ENCODE results near the gene LIMK1. TPM values are rescaled to one million over a fixed set of nuclear protein-coding genes. Genes with fewer than 3 reads are reported as not detected.

LIMK1 gene
- total and polyA plus RNA-seq, 2 of the 13 experiments (the other 11 are each of a cell fraction or from before 2014, with no cell fraction given) = 8.9 to 18.8 TPM

GRCh38 chr7:74149071-74149470 lies 65.5 kb downstream of the LIMK1 start (continued):
- TF ChIP-seq ZGPAT (CRISPR knock-in tag; IDR thresholded peaks at IDR 0.05) (no peak), FOXM1 (CRISPR knock-in tag; IDR thresholded peaks at IDR 0.05) (no peak)

- Histone ChIP-seq H3K36me3 (replicated peaks in 1 of 2; ENCODE audit: control insufficient read depth in 1 of 2, insufficient read depth in 2 of 2, low read length in 2 of 2) (no peaks in the 10 kb centered on the region), H2AFZ (ENCODE audit: low read length) (no peak overlapping the region), H3K9ac (ENCODE audit: insufficient read depth, low read depth, low read length) (no peak overlapping the region), H3K4me2 (ENCODE audit: low read depth, low read length) (no peak overlapping the region), H3K27ac (ENCODE audit: extremely low read length, insufficient read depth, low read length) (no peak overlapping the region), H3K4me3 (replicated peaks in 1 of 3; ENCODE audit: insufficient read depth in 1 of 3, low read depth in 2 of 3, low read length in 3 of 3) (no peak overlapping the region), H3K4me1 (ENCODE audit: insufficient read depth, low read length) (peaks cover 23% of the 10 kb centered on the region), H3K79me2 (ENCODE audit: insufficient read depth, low read length) (no peaks in the 10 kb centered on the region), H3K9me3 (ENCODE audit: low read length) (no peaks in the 10 kb centered on the region), H4K20me1 (ENCODE audit: insufficient read depth, low read length) (no peaks in the 10 kb centered on the region), H3K27me3 (ENCODE audit: control insufficient read depth in 1 of 2, insufficient read depth in 2 of 2, low read length in 2 of 2) (no peaks in the 10 kb centered on the region)
- in situ Hi-C loops (cut with HindIII; ENCODE audit: extremely low pct_ligation_motif_present, low pct_unique_long_range_greater_than_20kb) = no loop called here
- ATAC-seq (no peak), DNase-seq (ENCODE audit: low spot score) (no peak), FAIRE-seq (no peak)
- 100% methylated on average over 1 of the region's 1 CpG for WGBS (ENCODE audit: low lambda C conversion rate)
- ChIA-PET CTCF (ENCODE audit: low intra/inter-chr PET ratio, low total read pairs) (no interaction called here), POLR2A (interaction anchor here (0.7 kb wide), 1 partner anchor 28 kb away, joined by 3 read pairs; no protein-coding TSS in a partner anchor)
- intact Hi-C loops (cut with micrococcal nuclease; ENCODE audit: unreplicated experiment) = no loop called here
- BruUV-seq (replicated peaks) = no TSS peak
- TF ChIP-seq HNF1B (CRISPR knock-in tag; IDR thresholded peaks at IDR 0.05) (no peak), GTF3A (CRISPR knock-in tag; conservative IDR thresholded peaks at IDR 0.05) (no peak), NR2F2 (IDR thresholded peaks at IDR 0.05; ENCODE audit: borderline replicate concordance, low read depth) (no peak), ZBTB46 (CRISPR knock-in tag; IDR thresholded peaks at IDR 0.05; ENCODE audit: borderline replicate concordance) (no peak), ZNF879 (CRISPR knock-in tag; IDR thresholded peaks at IDR 0.05) (no peak), POGK (CRISPR knock-in tag; conservative IDR thresholded peaks at IDR 0.05) (no peak), FOXP4 (CRISPR knock-in tag; IDR thresholded peaks at IDR 0.05) (no peak), HBP1 (CRISPR knock-in tag; IDR thresholded peaks at IDR 0.05; ENCODE audit: low read depth) (no peak), NONO (IDR thresholded peaks at IDR 0.05) (no peak), NONO (CRISPR knock-in tag; conservative IDR thresholded peaks at IDR 0.05) (no peak)
These were observed 66.0 kb downstream of the LIMK1 start for GRCh38 chr7:74149603-74150002.

Data from HepG2 (cell line).